ENCODE data around the gene SIN3B. TPM values are rescaled to one million over a fixed set of nuclear protein-coding genes. Genes with fewer than 3 reads are reported as not detected.
A peak's percentile ranks its signal among the peaks of the same experiment; 100 is the strongest.

The SIN3B gene
- total and polyA plus RNA-seq, 9 of the 15 experiments (the other 6 are each of a cell fraction or from before 2014, with no cell fraction given): 0.51 to 34.2 (median 14.3) TPM

DNA sequence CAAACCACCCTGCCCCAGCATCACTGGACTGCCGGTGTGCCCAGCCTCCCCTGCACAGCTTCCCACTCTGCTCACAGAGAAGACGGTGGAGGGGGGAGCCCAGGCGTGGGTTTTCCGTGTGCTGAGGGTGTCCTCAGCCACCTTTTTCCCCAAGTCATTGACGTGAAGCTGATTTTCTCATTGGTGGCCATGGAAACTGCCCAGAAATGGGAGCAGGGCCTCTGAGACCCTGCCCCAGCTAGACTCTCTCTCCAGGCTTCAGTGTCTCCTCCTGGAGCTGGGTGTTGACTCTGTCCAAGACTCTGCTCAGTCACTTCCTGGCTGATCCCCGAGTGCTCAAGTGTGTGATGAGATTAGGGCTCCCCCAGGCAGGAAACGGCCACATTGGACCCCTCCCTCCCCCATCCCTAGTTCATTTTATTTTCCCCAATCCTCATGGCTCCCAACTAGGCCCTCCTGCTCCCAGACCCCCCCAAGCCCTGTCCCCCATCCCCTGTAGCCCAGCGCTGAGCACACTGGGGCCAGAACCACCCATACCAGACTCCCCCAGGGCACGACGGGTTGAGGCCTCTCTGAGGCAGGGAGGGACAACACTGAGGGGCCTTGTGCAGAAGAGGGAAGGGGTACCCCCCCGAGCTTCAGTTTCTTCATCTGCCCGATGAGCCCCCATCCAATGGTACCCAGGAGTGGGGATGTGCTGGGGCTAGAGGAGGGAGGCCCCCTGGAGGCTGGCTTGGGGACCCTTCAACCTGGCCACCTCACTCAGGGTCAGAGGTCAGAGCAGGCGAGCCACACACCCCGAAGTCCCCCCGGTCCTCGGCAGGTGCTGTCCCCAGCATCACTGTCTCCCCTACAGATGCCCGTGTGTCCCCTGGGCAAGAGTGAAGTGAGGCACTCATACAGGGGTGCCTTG is 58.4 kb downstream of the SIN3B start (continued):
- TF ChIP-seq, protein P1, sequence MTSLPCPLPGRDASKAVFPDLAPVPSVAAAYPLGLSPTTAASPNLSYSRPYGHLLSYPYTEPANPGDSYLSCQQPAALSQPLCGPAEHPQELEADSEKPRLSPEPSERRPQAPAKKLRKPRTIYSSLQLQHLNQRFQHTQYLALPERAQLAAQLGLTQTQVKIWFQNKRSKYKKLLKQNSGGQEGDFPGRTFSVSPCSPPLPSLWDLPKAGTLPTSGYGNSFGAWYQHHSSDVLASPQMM (CRISPR knock-in tag; IDR thresholded peaks at IDR 0.05): no peak
- TF ChIP-seq ZNF274 (IDR thresholded peaks at IDR 0.05; ENCODE audit: borderline replicate concordance, low read depth, low read length): no peak
- no peak for TF ChIP-seq ZNF3 (CRISPR knock-in tag; IDR thresholded peaks at IDR 0.05)
- TF ChIP-seq, protein P2, sequence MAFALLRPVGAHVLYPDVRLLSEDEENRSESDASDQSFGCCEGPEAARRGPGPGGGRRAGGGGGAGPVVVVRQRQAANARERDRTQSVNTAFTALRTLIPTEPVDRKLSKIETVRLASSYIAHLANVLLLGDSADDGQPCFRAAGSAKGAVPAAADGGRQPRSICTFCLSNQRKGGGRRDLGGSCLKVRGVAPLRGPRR (CRISPR knock-in tag; IDR thresholded peaks at IDR 0.05): no peak
- no peak for TF ChIP-seq ELF2 (CRISPR knock-in tag; IDR thresholded peaks at IDR 0.05)
- no peak for TF ChIP-seq EHMT2 (IDR thresholded peaks at IDR 0.05)
- TF ChIP-seq, protein P3, sequence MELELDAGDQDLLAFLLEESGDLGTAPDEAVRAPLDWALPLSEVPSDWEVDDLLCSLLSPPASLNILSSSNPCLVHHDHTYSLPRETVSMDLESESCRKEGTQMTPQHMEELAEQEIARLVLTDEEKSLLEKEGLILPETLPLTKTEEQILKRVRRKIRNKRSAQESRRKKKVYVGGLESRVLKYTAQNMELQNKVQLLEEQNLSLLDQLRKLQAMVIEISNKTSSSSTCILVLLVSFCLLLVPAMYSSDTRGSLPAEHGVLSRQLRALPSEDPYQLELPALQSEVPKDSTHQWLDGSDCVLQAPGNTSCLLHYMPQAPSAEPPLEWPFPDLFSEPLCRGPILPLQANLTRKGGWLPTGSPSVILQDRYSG (tag; conservative IDR thresholded peaks at IDR 0.05; ENCODE audit: low read depth): no peak
- no peak for TF ChIP-seq BRCA1 (IDR thresholded peaks at IDR 0.05)
- no peak for TF ChIP-seq BRCA1 (CRISPR knock-in tag; IDR thresholded peaks at IDR 0.05)
- no peak for TF ChIP-seq LARP7 (IDR thresholded peaks at IDR 0.05)
- TF ChIP-seq MAFK (IDR thresholded peaks at IDR 0.05; ENCODE audit: low read length): no peak; the same call in 1 of the 2 replicates
- no peak for TF ChIP-seq CC2D1A (IDR thresholded peaks at IDR 0.05)
- peak; percentile 77 for TF ChIP-seq TBP (optimal IDR thresholded peaks at IDR 0.05; ENCODE audit: low read depth, low read length)
- TF ChIP-seq, protein P4, sequence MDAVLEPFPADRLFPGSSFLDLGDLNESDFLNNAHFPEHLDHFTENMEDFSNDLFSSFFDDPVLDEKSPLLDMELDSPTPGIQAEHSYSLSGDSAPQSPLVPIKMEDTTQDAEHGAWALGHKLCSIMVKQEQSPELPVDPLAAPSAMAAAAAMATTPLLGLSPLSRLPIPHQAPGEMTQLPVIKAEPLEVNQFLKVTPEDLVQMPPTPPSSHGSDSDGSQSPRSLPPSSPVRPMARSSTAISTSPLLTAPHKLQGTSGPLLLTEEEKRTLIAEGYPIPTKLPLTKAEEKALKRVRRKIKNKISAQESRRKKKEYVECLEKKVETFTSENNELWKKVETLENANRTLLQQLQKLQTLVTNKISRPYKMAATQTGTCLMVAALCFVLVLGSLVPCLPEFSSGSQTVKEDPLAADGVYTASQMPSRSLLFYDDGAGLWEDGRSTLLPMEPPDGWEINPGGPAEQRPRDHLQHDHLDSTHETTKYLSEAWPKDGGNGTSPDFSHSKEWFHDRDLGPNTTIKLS (IDR thresholded peaks at IDR 0.05; ENCODE audit: borderline replicate concordance, low read depth): no peak
- TF ChIP-seq ZBTB7A (IDR thresholded peaks at IDR 0.05; ENCODE audit: borderline replicate concordance, control insufficient read depth, low read depth, low read length): peak; percentile 94; the same call in 1 of the 2 replicates
- TF ChIP-seq ZNF23 (CRISPR knock-in tag; IDR thresholded peaks at IDR 0.05): no peak
- no peak for TF ChIP-seq CREB1 (IDR thresholded peaks at IDR 0.05)
- no peak for TF ChIP-seq CREB1 (CRISPR knock-in tag; IDR thresholded peaks at IDR 0.05)
- no peak for TF ChIP-seq RBM39 (optimal IDR thresholded peaks at IDR 0.05; ENCODE audit: low read depth, low read length)
- no peak for TF ChIP-seq STAT5A (IDR thresholded peaks at IDR 0.05; ENCODE audit: borderline replicate concordance, low read length)
- TF ChIP-seq ZC3H8 (IDR thresholded peaks at IDR 0.05): no peak
- TF ChIP-seq ZNF217 (CRISPR knock-in tag; IDR thresholded peaks at IDR 0.05): no peak
- TF ChIP-seq HLTF (IDR thresholded peaks at IDR 0.05): no peak; the same call in 1 of the 2 replicates
- no peak for TF ChIP-seq SAP30 (IDR thresholded peaks at IDR 0.05; ENCODE audit: borderline replicate concordance, insufficient read depth, low read depth, low read length, poor library complexity, severe bottlenecking)
- TF ChIP-seq, protein P5, sequence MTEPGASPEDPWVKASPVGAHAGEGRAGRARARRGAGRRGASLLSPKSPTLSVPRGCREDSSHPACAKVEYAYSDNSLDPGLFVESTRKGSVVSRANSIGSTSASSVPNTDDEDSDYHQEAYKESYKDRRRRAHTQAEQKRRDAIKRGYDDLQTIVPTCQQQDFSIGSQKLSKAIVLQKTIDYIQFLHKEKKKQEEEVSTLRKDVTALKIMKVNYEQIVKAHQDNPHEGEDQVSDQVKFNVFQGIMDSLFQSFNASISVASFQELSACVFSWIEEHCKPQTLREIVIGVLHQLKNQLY (CRISPR knock-in tag; conservative IDR thresholded peaks at IDR 0.05): no peak
- TF ChIP-seq TOE1 (IDR thresholded peaks at IDR 0.05; ENCODE audit: borderline replicate concordance): no peak
- no peak for TF ChIP-seq TOE1 (CRISPR knock-in tag; IDR thresholded peaks at IDR 0.05; ENCODE audit: borderline replicate concordance, low read depth)
